HG02973 (cell line): Measurements from ENCODE around the gene MRPL38.

Experiments used
- ATAC-seq: cut with Tn5 transposase; IDR thresholded peaks from one replicate; pipeline ENCODE4 v1.9.1; 2021; ENCODE audit warnings: moderate library complexity; ENCODE audit not compliant: unreplicated experiment

Gene MRPL38

GRCh38 chr17:75904749-75905521, at the start of gene MRPL38:
Gene MRPL38, minus strand, starts transcription at chr17:75904884. Its CDS starts 9 bp downstream, at chr17:75904875.
- ATAC-seq = peak; percentile 85

GRCh38 chr17:75950855-75951554, 46.3 kb upstream of the MRPL38 start:
- ATAC-seq = no peak

- ATAC-seq = no peak
Measured at GRCh38 chr17:75950421-75950820, 45.7 kb upstream of the MRPL38 start.

GRCh38 chr17:75945211-75945610, 40.5 kb upstream of the MRPL38 start:
- no peak for ATAC-seq

- ATAC-seq = no peak
Measured at GRCh38 chr17:75943491-75943890, 38.8 kb upstream of the MRPL38 start.

GRCh38 chr17:75942473-75942872, 37.8 kb upstream of the MRPL38 start:
- no peak for ATAC-seq

GRCh38 chr17:75941442-75941819, 36.7 kb upstream of the MRPL38 start:
- ATAC-seq = no peak

GRCh38 chr17:75940727-75941441, 36.2 kb upstream of the MRPL38 start, which contains the start of gene FBF1:
Gene FBF1, minus strand, starts transcription at chr17:75941042. Its CDS starts 2,893 bp downstream, at chr17:75938149.
- ATAC-seq = peak; percentile 86

GRCh38 chr17:75937652-75938051, 33.0 kb upstream of the MRPL38 start:
- ATAC-seq = no peak

- ATAC-seq = no peak
Measured at GRCh38 chr17:75933808-75934207, 29.1 kb upstream of the MRPL38 start.

- ATAC-seq = no peak
Measured at GRCh38 chr17:75932852-75933251, 28.2 kb upstream of the MRPL38 start.

- ATAC-seq = no peak
Measured at GRCh38 chr17:75931062-75931461, 26.4 kb upstream of the MRPL38 start.

GRCh38 chr17:75927286-75927922, 22.7 kb upstream of the MRPL38 start:
- ATAC-seq = no peak

GRCh38 chr17:75926456-75926855, 21.8 kb upstream of the MRPL38 start:
- no peak for ATAC-seq

GRCh38 chr17:75925912-75926311, 21.2 kb upstream of the MRPL38 start:
- no peak for ATAC-seq

GRCh38 chr17:75925103-75925502, 20.4 kb upstream of the MRPL38 start:
- no peak for ATAC-seq

GRCh38 chr17:75922963-75923874, 18.5 kb upstream of the MRPL38 start:
- ATAC-seq = no peak

GRCh38 chr17:75922173-75922961, 17.7 kb upstream of the MRPL38 start:
- ATAC-seq = no peak

- no peak for ATAC-seq
Measured at GRCh38 chr17:75921596-75921995, 16.9 kb upstream of the MRPL38 start.
